ENCODE data around the gene TRAPPC12.
A peak's percentile ranks its signal among the peaks of the same experiment; 100 is the strongest.
"Not testable (repeated sequence)": the region's sequence is repeated elsewhere in the genome, so short reads cannot be mapped to it uniquely, and the experiment has no call there.

TRAPPC12 gene

DNA sequence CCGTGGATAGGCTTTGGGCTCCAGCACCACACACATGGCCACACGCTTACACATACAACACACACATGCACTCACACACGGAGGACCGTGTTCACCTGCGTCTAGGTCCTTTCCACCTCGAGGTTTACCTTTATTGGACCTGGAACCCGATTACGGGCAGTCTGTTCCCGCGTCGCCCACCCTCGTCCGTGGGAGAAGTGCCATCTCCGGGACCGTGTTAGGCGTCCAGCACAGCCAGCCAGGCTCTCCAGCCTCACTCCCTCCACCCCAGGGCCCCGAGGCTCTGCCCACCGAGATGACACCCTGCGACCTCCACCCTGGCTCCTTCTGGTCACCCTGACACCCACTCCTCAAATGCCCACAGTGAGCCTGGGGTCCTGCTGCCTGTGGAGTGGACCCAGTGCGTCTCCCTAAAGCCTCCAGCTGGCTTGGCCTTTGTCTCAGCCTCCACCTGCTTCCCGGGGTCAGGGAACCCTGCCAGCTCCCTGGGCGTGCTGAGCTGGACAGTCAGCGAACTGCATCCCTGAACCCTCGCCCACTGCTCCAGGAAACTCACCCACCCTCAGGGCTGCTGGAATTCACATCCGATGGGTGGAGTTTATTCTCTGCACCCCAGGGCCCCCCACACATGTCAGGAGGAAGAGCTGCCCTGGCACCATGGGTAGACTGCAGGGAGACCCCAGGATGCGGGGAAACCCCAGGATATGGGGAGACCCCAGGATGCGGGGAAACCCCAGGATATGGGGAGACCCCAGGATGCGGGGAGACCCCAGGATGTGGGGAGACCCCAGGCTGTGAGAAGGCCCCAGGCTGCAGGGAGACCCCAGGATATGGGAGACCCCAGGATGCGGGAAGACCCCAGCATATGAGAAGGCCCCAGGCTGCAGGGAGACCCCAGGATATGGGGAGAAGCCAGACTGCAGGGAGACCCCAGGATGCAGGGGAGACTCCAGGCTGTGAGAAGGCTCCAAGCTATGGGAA lies 106.8 kb downstream of the TRAPPC12 start:
- DNase-seq (ENCODE audit: low read depth): no peak

DNA sequence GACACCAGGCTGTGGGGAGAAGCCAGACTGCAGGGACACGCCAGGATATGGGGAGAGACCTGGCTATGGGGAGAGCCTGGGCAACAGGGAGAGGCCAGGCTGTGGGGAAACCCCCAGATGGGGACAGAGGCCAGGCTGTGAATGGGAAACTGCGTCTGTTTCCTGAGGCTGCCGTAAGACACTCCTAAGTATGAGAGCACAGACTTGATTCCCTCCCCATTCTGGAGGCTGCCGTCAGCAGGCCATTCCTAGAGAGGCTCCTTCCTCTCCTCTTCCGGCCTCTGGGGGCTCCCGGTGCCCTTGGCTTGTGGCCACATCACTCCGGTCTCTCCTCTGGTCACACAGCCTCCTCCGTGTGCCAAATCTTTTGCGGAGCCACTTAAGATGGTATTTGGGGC lies 107.5 kb downstream of the TRAPPC12 start:
- DNase-seq (ENCODE audit: low read depth): no peak

DNA sequence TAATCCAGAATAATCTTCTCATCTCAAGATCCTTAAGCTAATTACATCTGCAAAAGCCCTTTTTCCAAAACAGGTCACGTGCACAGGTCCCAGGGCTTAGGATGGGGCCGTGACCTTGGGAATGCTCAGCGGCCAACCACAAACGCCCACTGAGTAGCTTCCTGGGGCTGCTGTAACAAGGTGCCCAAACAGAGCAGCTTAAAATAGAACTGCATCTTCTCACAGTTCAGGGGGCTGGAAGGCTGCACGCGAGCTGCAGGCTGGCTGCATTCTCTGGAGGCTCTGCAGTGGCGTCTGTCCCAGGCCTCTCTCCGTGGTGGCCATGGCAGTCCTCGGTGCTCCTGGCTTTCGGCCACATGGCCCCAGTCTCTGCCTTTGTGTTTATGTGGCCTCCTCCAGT lies 107.9 kb downstream of the TRAPPC12 start:
- DNase-seq (ENCODE audit: low read depth): no peak

DNA sequence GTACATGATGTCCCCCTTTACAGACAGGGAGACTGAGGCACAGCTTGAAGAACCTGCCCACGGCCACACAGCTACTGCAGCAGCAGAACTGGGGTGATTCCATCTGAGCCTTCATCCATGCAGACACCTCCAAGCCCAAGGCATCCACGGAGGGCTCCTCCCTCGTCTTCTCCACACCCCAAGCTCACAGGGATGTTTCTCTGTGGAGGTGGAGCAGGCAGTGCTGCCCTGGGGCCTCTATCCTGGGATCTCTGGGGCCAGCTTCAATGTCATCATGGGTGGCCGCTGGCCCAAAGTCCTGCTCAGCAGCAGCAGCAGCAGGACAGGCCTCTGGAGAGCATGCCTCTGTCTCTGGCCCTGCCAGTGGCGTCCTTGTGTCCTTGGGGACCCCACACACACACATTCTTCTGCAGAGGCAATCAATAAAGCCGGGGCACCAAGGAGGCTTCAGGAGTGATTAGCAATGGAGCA lies 108.6 kb downstream of the TRAPPC12 start:
- no peak for DNase-seq (ENCODE audit: low read depth)

DNA sequence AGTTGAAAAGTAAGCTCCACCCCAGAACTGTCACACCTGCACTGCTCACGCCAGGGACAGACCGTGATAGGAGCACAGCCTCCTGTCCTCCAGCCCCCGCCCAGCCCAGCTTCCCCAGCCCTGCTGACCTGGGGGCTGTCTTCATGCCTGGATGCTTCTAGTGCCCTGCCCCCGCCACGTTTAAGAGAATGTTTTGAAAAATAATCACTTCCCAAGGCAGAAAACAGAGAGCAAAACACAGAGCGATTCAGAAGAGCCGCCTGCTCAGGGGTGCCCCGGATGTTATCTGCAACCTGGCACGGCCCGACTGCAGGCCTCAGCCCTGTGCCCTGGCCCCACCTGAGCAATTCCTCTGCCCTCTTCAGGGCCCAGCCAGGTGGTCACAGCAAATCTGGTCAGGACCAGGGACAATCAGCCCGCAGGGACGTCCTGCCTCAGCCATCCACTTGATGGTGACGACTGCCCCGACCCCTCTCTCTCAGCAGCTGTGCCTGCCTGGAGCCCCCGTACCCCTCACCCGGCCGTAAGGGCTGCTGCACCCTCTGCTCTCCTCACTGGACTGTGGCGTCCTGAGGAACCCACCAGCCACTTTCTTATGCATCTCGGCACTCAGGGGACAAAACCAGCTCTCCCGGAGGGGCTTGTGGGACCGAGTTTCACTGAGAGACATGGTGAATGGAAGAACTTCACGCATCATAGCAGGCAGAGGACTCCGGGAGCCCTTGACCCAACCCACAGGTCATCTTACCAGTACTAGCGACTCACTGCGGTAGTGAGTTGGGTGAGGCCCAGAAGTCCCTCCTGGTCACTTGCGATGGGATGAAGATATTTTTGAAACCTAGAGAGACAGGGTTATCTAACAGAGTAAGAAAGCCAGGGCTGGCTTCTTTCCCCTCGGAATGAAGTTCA lies 109.6 kb downstream of the TRAPPC12 start:
- DNase-seq (ENCODE audit: low read depth): no peak

DNA sequence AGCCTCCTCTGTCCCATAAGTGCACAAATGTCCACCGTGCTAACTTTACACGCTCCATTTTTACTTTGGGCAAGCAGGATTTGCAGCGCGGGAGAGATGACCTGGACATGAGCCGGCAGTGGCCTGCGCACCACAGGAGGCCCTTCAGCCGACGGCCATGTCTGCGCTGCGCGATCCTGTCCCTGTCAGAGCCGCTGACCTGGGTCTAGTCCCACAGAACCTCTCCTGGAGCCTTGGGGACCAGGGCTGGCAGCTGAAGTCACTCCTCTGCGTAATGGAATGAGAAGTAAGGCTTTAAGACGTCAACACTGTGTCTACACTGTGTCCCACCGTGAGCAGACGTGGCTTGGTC lies 110.2 kb downstream of the TRAPPC12 start:
- DNase-seq (ENCODE audit: low read depth): no peak

DNA sequence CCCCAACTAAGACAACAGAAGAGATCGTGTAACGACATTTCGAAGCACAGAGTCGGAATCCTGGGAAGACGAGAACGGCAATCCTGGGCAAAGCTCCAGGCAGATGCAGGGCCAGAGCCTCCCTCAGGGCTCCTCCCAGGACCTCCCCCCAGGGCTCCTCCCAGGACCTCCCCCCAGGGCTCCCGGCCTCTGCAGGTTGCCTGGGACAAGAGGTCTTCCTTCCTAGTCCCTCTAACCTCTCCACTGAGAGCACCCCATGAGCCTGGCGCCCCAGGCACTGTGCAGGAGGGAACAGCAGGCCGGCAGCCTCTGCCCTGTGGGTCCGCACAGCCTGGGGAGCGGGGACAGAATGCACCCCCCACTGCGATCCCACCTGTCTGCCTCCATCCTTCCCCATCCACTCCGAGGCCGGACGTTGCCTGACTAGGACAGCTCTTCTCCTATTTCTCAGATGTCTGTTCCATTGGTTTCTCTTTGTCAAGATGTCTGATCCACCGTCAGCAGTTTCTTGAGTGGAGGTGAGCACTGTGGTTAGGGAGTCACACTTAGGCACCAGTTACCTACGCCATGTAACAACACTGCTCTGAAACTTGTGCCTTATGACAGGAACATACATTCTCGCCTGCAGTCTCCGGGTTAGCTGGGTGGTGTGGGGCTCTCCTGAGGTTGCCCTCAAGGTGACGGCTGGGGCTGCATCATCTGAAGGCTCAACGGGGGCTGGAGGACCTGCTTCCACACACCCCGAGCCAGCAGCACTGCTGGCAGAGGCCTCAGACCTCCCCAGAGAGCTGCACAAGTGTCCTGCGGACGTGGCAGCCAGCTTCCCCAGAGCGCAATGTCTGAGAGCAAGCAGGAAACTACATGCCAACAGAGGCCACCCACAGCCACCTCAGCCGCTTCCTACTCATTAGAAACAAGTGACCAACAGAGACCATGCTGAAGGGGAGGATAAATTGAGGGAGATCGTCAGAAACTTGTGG lies 111.0 kb downstream of the TRAPPC12 start:
- no peak for DNase-seq (ENCODE audit: low read depth)

DNA sequence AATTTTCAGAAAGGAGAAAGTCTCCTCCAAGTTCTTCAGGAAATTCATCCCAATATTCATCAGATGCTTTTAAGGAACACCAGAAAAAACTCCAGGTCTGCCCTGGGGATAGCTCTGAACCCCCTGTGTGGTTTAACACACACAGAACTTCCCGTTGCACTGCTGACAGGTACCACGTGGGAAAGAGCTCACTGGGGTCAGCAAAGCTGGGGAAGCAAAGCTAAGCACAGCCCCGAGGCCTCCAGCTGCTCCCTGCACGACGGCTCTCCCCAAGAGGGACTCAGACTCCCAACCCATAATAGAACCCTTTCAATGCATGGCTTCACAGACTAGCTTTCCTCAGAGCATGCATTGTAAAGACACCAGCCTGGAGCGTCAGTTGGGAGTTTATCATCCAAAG lies 111.8 kb downstream of the TRAPPC12 start:
- DNase-seq (ENCODE audit: low read depth): no peak

DNA sequence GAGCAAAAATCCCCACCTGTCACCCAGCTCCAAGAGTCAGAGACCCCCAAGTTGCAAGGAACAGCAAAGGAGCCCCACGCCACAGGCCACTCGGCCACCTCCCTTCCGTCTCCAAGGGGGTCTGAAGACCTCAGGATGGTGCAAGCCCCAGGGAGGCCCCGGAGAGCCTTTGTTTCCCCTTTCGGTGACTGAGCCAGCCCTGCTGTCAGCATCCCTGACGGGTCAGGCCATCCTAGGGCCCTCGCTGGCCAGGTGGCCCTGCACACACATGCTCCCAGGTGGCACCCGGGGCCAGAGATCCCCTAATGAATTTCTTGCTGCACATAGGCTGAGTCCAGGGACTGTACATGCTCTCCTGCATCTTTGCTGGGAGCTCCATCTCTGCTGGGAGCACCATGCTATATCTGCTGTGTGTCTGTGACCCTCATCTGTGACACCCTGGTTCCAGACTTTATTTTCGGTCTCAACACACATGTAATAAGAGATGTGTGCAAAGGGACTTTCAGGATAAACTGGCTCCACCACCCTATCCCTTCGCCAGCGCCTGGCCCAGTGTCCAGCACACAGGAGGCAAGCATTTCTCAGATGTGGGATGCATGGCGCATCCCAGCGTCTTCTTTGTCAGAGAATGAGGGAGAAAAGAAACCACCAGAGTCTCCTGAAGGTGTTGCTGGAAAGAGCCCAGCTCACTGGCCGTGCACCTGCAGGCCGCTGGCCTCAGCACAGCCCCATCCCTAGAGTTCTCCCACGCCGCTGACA lies 112.4 kb downstream of the TRAPPC12 start:
- no peak for DNase-seq (ENCODE audit: low read depth)

DNA sequence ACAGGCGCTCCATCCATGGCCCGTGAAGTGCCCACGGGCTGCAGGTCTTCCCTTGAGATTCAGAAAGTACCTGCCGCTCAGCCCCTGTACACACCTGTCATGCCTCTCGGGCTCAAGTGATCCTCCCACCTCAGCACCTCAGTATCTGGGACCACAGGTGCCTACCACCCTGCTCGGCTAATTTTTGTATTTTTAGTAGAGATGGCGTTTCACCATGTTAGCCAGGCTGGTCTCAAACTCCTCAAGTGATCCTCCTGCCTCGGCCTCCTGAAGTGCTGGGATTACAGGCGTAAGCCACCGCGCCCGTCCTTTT lies 112.9 kb downstream of the TRAPPC12 start:
- not testable (repeated sequence) for DNase-seq (ENCODE audit: low read depth)

DNA sequence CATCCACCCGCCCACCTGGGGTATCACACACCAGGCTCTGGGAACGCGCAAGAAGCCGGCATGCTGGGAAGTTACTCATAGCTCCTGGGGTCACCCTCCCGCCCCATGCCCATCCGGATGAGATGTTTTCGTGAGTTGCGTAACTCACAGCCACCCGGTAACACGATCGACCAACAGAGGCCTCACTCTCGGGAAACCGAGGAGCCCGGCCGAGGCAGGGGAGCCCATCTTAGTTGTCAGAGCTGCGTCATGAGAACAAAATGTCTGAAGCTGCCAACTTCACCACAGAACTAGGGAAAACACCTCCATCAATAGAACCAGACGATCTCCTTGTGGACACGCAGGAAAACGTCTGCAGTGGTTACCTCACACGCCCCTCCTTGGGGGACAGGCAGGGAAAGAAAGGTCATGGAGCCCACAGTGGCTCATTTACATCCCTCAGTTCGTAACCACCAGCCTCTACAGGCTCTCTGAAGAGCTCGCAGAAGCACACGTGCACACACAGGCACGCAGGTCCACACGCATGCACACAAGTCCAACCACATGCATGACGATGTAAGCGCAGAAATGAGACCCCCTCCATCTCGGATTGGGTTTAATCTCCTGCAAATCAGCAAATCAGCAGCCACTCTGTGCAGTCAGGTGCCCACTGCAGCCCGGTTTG lies 113.6 kb downstream of the TRAPPC12 start:
- peak; percentile 95 for DNase-seq (ENCODE audit: low read depth)

DNA sequence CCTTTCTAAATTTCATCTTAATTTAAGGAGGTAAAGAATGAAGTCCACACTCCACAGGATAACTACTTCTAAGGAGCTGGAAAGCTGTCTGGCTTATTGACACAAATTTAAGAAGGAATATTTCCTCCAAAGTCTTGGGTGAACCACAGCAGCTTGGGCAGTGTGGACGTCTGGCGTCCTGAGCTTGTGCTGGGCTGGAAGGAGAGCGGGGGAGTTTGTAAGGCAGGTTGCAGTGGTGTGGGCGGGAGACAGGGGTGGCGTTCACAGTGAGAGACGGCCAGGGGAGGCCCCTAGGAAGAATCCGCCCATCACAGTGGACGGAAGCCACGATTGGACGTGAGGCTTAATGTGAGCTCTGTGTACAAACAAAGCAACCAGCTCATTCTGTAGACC lies 114.1 kb downstream of the TRAPPC12 start:
- DNase-seq (ENCODE audit: low read depth): peak; percentile 89

DNA sequence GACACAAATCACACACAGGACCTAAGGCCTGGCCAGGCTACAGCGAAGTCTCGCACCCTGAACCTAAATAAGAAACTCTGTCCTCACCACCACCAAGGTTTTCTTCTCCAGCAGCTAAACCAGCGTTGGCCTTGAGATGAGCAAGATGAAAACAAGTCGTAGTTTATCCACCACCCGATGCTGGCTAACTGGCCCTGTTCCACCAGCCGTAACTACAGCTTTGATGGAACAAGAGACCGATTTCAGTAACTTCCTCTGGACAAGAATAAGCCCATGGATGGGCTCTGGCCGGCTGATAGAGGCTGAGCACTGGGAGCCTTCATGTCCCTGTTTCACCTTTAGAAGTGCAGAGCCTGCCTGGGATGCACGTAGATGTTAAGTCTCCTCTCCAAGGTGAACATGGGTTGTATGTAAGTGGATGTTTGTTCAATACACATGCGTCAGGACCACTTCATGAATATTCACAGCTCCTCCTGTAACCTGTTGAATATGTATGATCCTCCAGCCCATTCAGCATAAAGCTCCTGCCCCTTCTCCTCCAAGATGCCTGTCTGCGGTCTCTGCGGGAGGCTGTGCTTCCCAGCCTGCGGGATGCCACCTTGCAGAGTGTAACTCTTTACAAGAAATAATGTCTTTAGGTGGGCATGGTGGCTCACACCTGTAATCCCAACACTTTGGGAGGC lies 115.6 kb downstream of the TRAPPC12 start:
- no peak for DNase-seq (ENCODE audit: low read depth)

DNA sequence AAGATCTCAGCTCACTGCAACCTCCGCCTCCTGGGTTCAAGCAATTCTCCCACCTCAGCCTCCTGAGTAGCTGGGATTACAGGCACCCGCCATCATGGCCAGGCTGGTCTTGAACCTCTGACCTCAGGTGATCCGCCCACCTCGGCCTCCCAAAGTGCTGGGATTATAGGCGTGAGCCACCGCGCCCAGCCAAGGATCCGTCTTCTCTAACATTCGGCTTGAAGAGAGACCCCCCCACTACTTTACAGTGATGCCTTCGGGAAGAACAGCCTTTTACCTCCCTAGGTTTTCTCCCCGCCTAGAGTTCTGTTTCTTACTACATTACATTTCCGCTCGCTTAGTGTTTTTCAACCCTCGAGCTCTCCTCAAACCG lies 117.2 kb downstream of the TRAPPC12 start:
- not testable (repeated sequence) for DNase-seq (ENCODE audit: low read depth)

DNA sequence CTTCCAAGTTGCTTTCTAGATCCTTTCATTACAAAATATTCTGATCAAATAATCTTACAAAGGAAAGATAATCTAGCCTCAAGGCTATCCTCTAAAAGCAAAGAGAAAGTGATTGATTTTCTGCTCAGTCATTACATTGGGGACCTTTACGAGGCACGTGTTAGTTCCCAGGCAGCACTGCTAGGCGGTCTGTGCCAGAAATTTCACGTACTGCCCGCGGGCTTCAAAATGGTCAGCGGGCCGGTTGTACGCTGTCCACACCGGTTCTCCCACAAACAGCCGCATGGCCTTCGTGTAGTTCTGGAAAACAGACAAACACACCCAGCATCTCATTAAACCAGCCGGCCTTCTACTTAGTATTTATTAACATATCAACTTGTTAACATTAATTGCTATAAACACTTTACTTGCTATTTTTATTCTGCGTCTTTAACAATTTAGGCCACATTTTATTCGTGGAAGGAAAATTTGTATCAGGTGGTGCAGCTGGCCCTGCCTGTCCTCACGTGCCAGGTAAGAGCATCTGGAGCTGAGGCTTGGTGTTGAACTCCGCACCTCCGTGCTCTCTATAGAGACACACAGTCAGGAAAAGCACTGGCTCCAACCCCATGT lies 119.4 kb downstream of the TRAPPC12 start:
- no peak for DNase-seq (ENCODE audit: low read depth)

DNA sequence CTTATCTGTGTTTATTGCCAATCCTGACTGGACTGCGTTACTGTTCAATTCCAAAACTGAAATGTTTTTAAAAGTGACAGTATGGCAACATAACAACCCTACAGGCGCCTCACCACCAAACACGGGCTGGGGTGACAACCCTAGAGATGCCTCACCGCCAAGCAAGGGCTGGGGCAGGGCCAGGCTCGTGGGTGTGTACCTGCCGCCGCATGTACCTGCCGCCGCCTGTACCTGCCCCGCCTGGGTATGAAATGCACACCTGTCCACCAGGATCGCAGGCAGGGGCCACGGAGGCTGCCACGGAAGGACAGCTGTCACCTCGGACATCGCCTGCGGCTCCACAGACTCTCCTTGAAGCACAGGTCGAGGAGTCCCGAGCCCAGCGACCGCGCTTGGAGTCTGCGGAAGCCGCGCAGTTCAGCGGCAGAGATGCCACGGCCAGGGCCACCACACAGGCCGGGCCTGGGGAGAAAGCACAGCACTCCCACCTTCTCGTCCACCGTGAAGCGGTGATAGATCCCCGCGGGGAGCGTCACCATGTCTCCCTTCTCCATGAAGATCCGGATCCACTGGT lies 120.9 kb downstream of the TRAPPC12 start:
- DNase-seq (ENCODE audit: low read depth): no peak

DNA sequence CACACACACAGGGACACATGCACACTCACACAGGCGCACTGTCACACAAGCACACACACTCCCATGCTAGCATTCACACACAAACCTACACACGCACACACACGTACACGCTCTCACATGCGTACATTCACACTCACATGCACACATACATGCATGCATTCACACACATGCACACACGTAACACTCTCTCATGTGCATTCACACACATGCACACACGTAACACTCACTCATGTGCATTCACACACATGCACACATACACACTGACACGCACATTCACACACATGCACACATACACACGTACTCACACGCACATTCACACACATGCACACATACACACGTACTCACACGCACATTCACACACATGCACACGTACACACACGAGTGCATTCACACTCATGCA lies 123.6 kb downstream of the TRAPPC12 start:
- DNase-seq (ENCODE audit: low read depth): no peak

DNA sequence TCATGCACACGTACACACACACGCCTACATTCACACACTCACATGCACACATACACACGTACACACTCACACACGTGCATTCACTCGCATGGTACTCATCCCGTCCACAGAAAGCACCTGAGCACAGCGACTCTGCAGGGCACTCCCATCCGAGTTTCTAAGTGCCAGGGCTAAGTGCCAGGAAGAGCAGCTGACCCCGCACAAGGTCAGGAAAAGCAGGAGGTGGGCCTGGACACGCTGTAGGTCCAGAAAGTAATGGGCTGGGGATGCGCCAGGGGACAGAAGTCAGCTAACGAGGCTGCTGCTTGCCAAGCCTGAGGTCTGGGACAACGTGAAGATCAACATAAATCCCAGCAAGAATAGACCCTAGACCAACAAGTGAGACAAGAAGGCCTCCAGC lies 124.0 kb downstream of the TRAPPC12 start:
- DNase-seq (ENCODE audit: low read depth): no peak

DNA sequence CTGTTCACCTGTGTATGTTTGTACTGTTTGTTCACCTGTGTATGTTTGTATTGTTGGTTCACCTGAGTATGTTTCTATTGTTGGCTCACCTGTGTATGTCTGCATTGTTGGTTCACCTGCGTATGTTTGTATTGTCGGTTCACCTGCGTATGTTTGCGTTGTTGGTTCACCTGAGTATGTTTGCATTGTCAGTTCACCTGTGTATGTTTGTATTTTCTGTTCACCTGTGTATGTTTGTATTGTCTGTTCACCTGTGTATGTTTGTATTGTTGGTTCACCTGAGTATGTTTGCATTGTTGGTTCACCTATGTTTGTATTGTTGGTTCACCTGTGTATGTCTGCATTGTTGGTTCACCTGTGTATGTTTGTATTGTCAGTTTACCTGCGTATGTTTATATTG lies 125.2 kb downstream of the TRAPPC12 start:
- no peak for DNase-seq (ENCODE audit: low read depth)
